A375 (cell line): ENCODE data around the gene ATP5MG. TPM values are rescaled to one million over a fixed set of nuclear protein-coding genes. Genes with fewer than 3 reads are reported as not detected.

ENCODE experiments used
- total RNA-seq: library from RNA; depleted of rRNA; stranded (reverse); fragments of >200 nt; shearing (Covaris generic); gene quantifications from 2 replicates; pipeline ENCODE4 v1.2.3, GENCODE V29; 2014; rRNA removed

Gene ATP5MG
- total RNA-seq, result 149 and 192 TPM in 2 replicates

GRCh38 chr11:118401151-118401879, at the start of gene ATP5MG:
TSS of gene ATP5MG (plus strand) at chr11:118401606. CDS start at chr11:118401666, 60 bp downstream.

GRCh38 chr11:118359295-118359958, 42.0 kb upstream of the ATP5MG start, which contains the start of gene UBE4A:
TSS of gene UBE4A (plus strand) at chr11:118359600. CDS start at chr11:118365081, 5,481 bp downstream.

GRCh38 chr11:118435893-118436624, 34.7 kb downstream of the ATP5MG start, which contains the start of gene KMT2A:
TSS of gene KMT2A (plus strand) at chr11:118436492. CDS start at chr11:118436513, 21 bp downstream.

Other genes with a start within 250 kb of the ATP5MG start
- gene SCN4B, start 248.8 kb upstream of the ATP5MG start, total RNA-seq, result 0.13 TPM in 1 of 2 replicates, not detected in the other
- gene SCN2B, start 225.0 kb upstream of the ATP5MG start, total RNA-seq, result not detected in 2 replicates
- not detected in 2 replicates for gene JAML, start 176.6 kb upstream of the ATP5MG start, total RNA-seq
- not detected in 2 replicates for gene MPZL3, start 149.2 kb upstream of the ATP5MG start, total RNA-seq
- gene MPZL2, start 137.3 kb upstream of the ATP5MG start, total RNA-seq, result not detected in 2 replicates
- not detected in 2 replicates for gene CD3E, start 96.9 kb upstream of the ATP5MG start, total RNA-seq
- gene CD3D, start 58.9 kb upstream of the ATP5MG start, total RNA-seq, result not detected in 2 replicates
- gene CD3G, start 57.3 kb upstream of the ATP5MG start, total RNA-seq, result not detected in 2 replicates
- gene UBE4A, start 42.0 kb upstream of the ATP5MG start, total RNA-seq, result 30.0 and 32.2 TPM in 2 replicates
- 37.5 and 45.8 TPM in 2 replicates for gene KMT2A, start 34.9 kb downstream of the ATP5MG start, total RNA-seq
- 0.38 and 2.7 TPM in 2 replicates for gene TTC36, start 125.9 kb downstream of the ATP5MG start, total RNA-seq
- gene TMEM25, start 129.6 kb downstream of the ATP5MG start, total RNA-seq, result 1.8 and 4.7 TPM in 2 replicates
- 28.7 and 37.0 TPM in 2 replicates for gene IFT46, start 164.3 kb downstream of the ATP5MG start, total RNA-seq
- 144 and 160 TPM in 2 replicates for gene ARCN1, start 170.8 kb downstream of the ATP5MG start, total RNA-seq
- 66.2 and 75.3 TPM in 2 replicates for gene PHLDB1, start 206.0 kb downstream of the ATP5MG start, total RNA-seq